NOMO-1 treated with DMSO at 0.1 percent for 48 hours (cell line): ENCODE data around the gene PCDH9.
A peak's percentile ranks its signal among the peaks of the same experiment; 100 is the strongest.

Experiments
- DNase-seq: peaks from one replicate; lab custom pipeline; 2025; ENCODE audit not compliant: unreplicated experiment; lab: John Stamatoyannopoulos, UW

The PCDH9 gene

DNA sequence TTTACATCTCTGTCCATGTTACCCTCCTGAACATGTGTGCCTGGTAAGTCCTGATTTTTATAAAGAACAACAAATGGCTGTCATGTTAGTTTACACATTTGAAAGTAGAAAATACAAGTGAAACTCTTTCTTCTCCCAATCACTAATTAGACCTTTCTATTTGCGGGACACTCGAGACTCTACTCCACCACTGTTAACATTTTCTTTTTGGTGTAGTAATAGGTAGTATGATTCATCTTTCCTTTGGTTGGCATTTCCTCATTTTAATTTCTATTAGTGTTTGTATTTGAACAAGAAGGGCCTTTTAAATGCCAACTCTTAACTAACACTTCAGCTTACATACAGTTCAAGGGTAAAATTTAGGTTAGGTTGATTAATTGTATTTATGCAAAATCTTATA lies 371.1 kb downstream of the PCDH9 start:
- DNase-seq, result peak; percentile 74

DNA sequence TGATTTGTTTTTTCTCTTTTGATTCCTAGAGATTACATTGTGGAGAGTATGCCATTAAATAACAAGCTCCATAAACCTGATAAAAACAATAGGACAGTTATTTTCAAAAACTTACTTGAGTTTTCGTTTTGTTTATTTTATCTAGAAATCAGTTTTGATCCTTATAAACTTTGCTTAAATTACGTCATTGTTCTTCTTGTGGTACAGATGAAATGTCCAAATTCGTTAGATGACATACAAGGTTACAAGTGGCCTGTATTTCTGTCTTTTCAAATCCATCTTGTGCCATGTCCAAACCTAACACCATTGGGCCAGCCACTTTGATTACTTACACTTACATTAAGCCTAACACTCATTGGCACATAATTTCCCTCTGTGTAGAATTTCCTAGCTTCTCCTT lies 372.0 kb downstream of the PCDH9 start:
- no peak for DNase-seq

DNA sequence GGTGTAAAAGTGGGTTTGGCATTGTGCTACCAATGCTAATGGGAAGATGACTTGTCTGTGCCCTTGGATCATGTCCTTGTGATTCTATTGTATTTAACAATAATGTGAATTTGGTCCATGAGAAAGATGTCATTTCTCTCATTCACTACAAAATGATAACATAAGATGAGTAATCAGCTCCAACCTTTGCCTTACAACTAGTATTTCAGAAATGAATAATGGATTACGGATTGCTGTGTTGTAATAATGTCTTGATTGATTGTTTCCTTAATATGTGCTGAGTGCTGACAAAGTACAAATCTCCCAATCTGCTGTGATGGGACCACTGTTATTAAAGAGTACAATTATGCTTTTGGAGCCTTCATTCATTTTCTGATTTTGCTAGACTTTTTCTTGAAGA lies 375.0 kb downstream of the PCDH9 start:
- DNase-seq, result no peak

DNA sequence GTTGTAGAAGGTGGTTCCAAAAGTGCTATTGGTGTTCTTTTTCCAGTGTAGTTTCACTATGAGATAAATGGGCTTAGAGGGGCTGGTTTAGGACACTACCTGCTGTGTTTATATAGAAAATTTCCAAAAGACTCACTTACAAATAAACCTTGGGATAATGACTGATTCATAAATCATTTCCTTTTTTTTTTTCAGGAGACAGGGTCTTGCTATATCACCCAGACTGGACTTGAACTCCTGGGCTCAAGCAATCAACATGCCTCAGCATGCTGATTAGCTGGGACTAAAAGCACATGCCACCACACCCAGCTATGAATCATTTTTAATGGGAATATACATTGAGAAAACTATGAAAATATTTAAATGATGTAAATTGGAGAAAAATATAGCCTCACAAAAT lies 376.6 kb downstream of the PCDH9 start:
- no peak for DNase-seq

DNA sequence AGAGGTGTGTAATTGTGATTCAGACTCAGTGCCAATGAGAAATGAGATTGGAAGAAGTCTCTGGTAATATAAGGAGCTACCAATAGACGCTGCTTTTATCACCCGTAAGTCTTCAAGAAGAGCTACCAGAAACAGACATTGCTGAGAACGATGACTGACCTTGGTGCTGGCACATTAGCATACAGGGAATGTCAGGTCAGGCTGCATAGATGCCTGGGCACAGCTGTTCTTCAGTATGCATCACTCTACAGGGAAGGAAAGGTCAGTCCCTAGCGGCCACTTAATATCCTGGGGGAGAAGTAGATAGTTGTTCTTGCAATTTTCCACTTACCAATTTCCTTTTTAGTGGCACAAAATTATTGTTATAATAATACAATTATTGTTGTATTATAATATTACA lies 380.4 kb downstream of the PCDH9 start:
- DNase-seq, result no peak

GRCh38 chr13:66847541-66847940 lies 382.6 kb downstream of the PCDH9 start:
- DNase-seq, result no peak

- no peak for DNase-seq
These were observed 384.7 kb downstream of the PCDH9 start for GRCh38 chr13:66845393-66845792.

GRCh38 chr13:66844933-66845332 lies 385.2 kb downstream of the PCDH9 start:
- no peak for DNase-seq

DNA sequence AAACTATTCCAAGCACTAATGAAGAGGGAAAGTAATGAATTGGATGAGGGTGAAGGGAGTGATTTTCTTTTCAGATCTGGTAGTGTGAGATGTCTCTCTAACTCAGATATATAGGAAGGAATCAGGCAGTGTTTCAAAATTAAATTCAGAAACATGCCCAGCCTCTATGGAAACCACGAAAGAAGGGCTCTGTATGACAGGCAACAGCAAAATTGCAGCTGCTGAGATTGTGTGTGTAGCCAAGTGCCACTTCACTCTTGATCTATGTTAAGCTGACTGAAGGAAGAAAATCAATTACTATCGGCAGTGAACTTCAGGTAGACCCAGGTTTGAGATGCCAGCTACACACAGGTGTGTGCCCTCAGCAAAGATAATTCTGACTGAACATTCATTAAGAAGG lies 387.4 kb downstream of the PCDH9 start:
- DNase-seq, result no peak

DNA sequence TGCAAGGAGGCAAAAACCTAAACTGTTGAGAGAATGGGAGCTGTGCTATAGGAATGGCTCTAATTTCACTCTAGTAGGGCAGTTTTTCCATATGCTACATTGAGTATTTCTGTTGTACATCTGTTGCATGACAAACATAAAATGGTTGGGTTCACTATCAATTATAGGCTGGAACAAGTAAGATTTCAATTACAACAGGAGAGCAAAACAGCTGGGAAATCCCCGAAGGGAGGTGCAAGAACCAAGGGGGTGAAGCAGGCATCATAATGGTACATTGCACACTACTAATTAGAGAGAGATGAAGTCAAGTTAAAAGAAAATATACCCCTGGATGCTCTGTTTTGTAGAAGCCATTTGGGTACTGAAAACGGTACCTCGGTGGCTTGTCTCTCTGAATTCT lies 389.5 kb downstream of the PCDH9 start:
- no peak for DNase-seq

DNA sequence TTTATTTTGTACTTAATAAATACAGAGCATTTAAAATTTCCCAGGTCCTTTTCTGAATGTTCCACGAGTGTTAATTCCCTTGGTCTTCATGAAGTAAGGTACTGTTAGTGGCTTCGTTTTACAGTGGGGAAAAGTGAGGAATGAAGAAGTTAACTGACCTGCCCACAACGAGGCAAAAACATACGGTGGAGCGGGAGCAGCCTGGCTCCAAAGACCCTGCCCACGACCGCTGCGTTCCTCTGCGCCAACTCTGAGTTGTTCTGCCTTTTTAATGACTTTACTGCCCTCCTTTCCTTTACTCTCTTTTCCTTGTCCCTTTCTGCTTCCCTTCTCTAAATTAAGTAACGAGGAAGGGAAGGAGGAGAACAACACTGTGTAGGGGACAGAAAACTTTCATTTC lies 392.9 kb downstream of the PCDH9 start:
- no peak for DNase-seq

GRCh38 chr13:66835040-66835628 lies 395.0 kb downstream of the PCDH9 start:
- no peak for DNase-seq

DNA sequence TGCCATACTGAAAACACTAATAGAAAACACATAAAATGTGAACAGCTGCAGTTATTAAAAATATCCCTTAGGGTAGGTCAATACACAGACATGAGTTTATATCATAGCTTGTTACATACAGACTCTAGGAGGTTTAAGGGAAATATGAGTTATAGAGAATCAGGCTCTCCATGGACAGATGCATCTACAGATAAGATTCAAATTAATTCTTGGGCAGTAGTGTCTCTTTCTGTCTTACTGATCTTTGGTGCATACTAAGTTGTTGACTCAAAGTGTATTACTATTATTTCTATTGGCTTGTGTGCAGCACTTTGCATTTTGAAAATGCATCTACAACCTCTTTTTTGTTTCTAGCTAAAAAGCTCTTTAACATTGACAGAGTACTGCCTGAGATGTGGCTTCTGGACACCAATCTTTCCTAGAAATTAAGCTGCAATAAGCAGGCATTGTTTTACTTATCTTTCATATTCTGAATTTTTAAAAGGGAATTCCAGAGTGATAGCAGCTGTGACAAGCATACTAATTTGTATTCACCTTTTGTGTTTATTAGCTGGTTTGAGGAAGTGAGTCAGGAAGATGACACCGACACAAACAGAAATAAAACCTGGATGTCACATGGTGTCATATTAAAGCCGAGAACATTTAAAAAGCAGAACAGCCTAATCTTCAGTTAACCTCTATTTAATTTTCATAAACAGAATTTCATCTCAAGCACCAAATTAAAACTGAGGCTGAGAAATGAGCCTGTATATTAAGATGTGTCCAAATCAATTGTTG lies 399.0 kb downstream of the PCDH9 start:
- DNase-seq, result no peak

GRCh38 chr13:66829803-66830202 lies 400.3 kb downstream of the PCDH9 start:
- no peak for DNase-seq

DNA sequence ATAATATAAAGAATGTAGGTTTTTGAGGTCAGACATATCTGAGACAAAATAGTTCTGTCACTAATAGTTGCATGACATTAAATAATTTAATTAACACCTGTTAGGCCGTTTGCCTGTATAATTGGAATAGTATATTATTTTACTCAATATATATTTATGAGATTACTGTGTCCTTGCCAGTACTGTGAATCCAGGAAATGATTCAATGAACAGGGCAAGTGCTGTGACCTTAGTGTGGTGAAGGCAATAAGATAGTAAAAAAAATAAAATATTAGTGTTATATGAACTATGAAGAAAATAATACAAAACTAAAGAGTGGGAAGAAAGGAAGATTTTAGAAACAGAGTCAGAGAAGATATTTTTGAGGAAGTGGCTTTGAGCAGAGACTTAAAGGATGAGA lies 403.7 kb downstream of the PCDH9 start:
- DNase-seq, result no peak

GRCh38 chr13:66821551-66821950 lies 408.6 kb downstream of the PCDH9 start:
- DNase-seq, result no peak

DNA sequence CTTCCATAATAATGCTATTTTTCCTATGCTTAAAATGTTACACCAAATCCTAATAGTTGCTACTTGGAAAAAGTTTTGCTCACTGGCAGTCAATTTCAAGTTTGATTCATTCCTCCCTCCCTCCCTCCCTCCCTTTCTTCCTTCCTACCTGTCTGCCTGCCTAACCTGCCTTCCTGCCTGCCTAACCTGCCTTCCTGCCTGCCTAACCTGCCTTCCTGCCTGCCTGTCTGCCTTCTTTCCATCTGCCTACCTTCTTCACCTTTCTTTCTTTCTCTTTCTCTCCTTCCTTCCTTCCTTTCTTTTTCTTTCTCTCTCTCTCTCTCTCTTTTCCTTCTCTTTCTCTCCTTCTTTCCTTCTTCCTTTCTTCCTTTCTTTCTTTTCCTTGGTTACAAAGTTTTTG lies 418.7 kb downstream of the PCDH9 start:
- no peak for DNase-seq

- no peak for DNase-seq
These were observed 420.7 kb downstream of the PCDH9 start for GRCh38 chr13:66809485-66809884.

GRCh38 chr13:66807251-66807650 lies 422.9 kb downstream of the PCDH9 start:
- DNase-seq, result no peak

DNA sequence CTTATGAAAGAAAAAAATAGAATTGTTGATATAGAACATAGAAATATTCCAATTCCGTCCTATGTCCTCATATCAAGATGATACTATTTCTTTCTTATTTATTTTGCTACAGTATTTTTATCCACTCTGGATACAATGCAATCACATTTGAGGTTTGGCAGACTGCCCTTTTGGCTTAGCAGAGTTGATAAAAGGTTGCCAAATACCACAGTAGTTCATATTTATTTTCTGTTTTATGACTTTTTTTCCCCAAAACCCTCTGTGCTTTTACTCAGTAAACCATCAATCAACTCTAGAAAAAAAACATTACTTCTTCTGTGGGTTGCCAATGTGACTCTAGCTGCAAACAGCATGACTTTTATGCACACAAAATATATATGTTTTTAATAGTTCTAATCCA lies 424.5 kb downstream of the PCDH9 start:
- DNase-seq, result no peak

DNA sequence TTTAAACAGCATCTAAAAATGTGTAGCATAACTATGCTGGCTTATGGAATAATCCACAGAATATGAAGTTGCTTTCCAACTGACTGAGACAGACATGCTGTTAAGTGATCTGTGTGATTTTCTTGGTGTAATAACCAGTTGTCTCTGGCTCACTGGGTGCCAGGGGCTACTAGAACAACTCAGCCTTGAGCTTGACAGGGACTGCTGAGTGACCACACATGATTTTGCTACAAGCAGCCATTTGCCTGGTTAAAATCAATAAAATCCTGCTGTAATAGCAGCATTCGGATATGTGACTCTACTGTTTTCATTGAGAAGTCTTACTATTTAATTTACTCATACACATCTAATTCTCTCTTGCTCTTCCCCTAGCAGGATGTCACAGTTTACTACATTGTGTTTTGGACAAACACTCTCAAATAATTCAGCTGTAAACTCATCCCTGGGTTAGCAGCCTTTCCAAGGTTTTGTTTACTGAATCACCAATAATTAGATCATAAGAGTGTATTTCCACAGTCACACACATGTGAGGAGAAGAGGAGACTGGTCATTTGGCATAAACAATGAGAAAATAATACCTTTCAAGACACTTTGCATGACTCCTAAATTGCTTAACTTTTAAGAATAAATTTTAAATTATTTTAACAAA lies 426.2 kb downstream of the PCDH9 start:
- DNase-seq, result no peak

GRCh38 chr13:66803013-66803807 lies 426.9 kb downstream of the PCDH9 start:
- DNase-seq, result no peak
